ENCODE results near the gene FBXL3.

The FBXL3 gene

GRCh38 chr13:77053192-77053591 is 26.2 kb upstream of the FBXL3 start:
- Histone ChIP-seq H4K12ac (ENCODE audit: low read depth, low read length) (no peak overlapping the region), H3K9ac (ENCODE audit: low read length) (no peak overlapping the region), H3K79me2 (ENCODE audit: control insufficient read depth, insufficient read depth, low read length, poor library complexity) (no peaks in the 10 kb centered on the region), H3K4me2 (ENCODE audit: low read length) (no peak overlapping the region), H4K91ac (ENCODE audit: low read depth, low read length) (no peak overlapping the region), H3K4me1 (ENCODE audit: control insufficient read depth in 1 of 2, insufficient read depth in 2 of 2, low read length in 2 of 2) (no peaks in the 10 kb centered on the region), H3K4ac (ENCODE audit: low read depth, low read length) (no peak overlapping the region), H3K14ac (ENCODE audit: low read length) (no peak overlapping the region), H2AK5ac (ENCODE audit: low read length) (no peak overlapping the region), H3K27me3 (ENCODE audit: insufficient read depth, low read length) (no peaks in the 10 kb centered on the region), H2BK12ac (ENCODE audit: low read length) (no peak overlapping the region), H3K79me1 (ENCODE audit: low read length) (no peaks in the 10 kb centered on the region), H2AFZ (ENCODE audit: insufficient read depth, low read length, poor library complexity) (no peak overlapping the region), H3K36me3 (ENCODE audit: control insufficient read depth in 1 of 2, insufficient read depth in 2 of 2, low read length in 2 of 2) (peaks cover 4 to 8% of the 10 kb centered on the region in 2 experiments), H2BK5ac (ENCODE audit: low read depth, low read length, poor library complexity) (no peak overlapping the region), H3K9me3 (ENCODE audit: insufficient read depth, low read depth, low read length) (no peaks in the 10 kb centered on the region), H2BK120ac (ENCODE audit: insufficient read depth, low read length, poor library complexity) (no peak overlapping the region), H3K18ac (ENCODE audit: low read length) (no peak overlapping the region), H3K23ac (ENCODE audit: low read length) (no peak overlapping the region), H4K8ac (ENCODE audit: low read depth, low read length) (no peak overlapping the region), H3K27ac (ENCODE audit: low read depth, low read length) (no peak overlapping the region), H3K4me3 (ENCODE audit: low read depth, low read length) (no peak overlapping the region)
- no CpG with 5 or more reads among the region's 4 CpGs for WGBS (ENCODE audit: extremely low coverage, insufficient coverage, insufficient read length)
- DNase-seq = no peak

GRCh38 chr13:77048681-77049080 is 21.7 kb upstream of the FBXL3 start:
- no peak overlapping the region for H4K12ac ChIP-seq (ENCODE audit: low read depth, low read length)
- no CpG with 5 or more reads among the region's 4 CpGs for WGBS (ENCODE audit: extremely low coverage, insufficient coverage, insufficient read length)

DNA sequence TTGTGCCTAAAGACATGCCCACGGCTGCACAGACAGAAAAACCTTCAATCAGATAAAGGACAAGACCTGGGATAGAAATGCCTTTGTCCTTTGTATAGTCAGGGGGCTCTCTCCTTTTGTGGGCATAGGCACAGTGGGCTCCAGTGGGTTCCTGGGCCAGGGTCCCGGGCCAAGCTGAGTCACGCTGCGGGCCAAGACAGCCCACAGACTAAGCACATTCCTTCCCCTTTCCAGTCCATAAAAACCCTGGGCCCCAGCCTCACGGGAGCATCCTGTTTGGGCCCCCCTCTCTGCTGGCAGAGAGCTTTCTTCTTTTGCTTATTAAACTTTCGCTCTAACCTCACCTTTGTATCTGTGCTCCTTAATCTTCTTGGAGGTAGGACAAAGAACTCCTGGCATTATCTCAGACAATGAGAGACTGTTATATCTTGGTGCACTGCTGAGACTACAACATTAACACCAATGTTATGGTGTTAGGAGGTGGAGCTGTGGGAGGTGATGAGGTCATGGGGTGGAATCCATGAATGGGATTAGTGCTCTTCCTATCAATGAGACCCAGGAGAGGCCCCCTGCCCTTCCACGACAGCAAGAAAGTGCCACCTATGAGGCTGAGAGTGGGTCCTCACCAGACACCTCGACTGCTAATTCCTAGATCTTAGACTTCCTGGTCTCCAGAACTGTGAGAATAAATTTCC is 20.8 kb upstream of the FBXL3 start:
- Histone ChIP-seq H2BK5ac (ENCODE audit: low read depth, low read length, poor library complexity) (no peak overlapping the region), H3K36me3 (ENCODE audit: control insufficient read depth in 1 of 2, insufficient read depth in 2 of 2, low read length in 2 of 2) (peaks cover 4 to 6% of the 10 kb centered on the region in 2 experiments), H2AK5ac (ENCODE audit: low read length) (no peak overlapping the region), H4K8ac (ENCODE audit: low read depth, low read length) (no peak overlapping the region), H3K4ac (ENCODE audit: low read depth, low read length) (no peak overlapping the region), H3K79me1 (ENCODE audit: low read length) (no peaks in the 10 kb centered on the region), H3K4me2 (ENCODE audit: low read length) (no peak overlapping the region), H3K14ac (ENCODE audit: low read length) (no peak overlapping the region), H3K27ac (ENCODE audit: low read depth, low read length) (no peak overlapping the region), H4K91ac (ENCODE audit: low read depth, low read length) (no peak overlapping the region), H3K18ac (ENCODE audit: low read length) (no peak overlapping the region), H2BK12ac (ENCODE audit: low read length) (no peak overlapping the region), H3K27me3 (ENCODE audit: insufficient read depth, low read length) (no peaks in the 10 kb centered on the region), H3K9me3 (ENCODE audit: insufficient read depth, low read depth, low read length) (no peaks in the 10 kb centered on the region), H4K12ac (ENCODE audit: low read depth, low read length) (peak overlapping the region; percentile 36), H3K79me2 (ENCODE audit: control insufficient read depth, insufficient read depth, low read length, poor library complexity) (no peaks in the 10 kb centered on the region), H2BK120ac (ENCODE audit: insufficient read depth, low read length, poor library complexity) (no peak overlapping the region), H2AFZ (ENCODE audit: insufficient read depth, low read length, poor library complexity) (no peak overlapping the region), H3K4me1 (ENCODE audit: control insufficient read depth in 1 of 2, insufficient read depth in 2 of 2, low read length in 2 of 2) (no peaks in the 10 kb centered on the region), H3K9ac (ENCODE audit: low read length) (no peak overlapping the region), H3K23ac (ENCODE audit: low read length) (no peak overlapping the region), H3K4me3 (ENCODE audit: low read depth, low read length) (no peak overlapping the region)
- DNase-seq = no peak
- WGBS (ENCODE audit: extremely low coverage, insufficient coverage, insufficient read length) = no CpG with 5 or more reads among the region's 8 CpGs

More at GRCh38 chr13:77048681-77049080, 21.7 kb upstream of the FBXL3 start:
- H2AK5ac ChIP-seq (ENCODE audit: low read length) = no peak overlapping the region
- H4K91ac ChIP-seq (ENCODE audit: low read depth, low read length) = no peak overlapping the region
- no peak overlapping the region for H2BK12ac ChIP-seq (ENCODE audit: low read length)
- no peak overlapping the region for H3K4ac ChIP-seq (ENCODE audit: low read depth, low read length)
- no peaks in the 10 kb centered on the region for H3K9me3 ChIP-seq (ENCODE audit: insufficient read depth, low read depth, low read length)
- no peak for DNase-seq
- H3K14ac ChIP-seq (ENCODE audit: low read length) = no peak overlapping the region
- H2BK120ac ChIP-seq (ENCODE audit: insufficient read depth, low read length, poor library complexity) = no peak overlapping the region
- H3K36me3 ChIP-seq (ENCODE audit: control insufficient read depth in 1 of 2, insufficient read depth in 2 of 2, low read length in 2 of 2) = peaks cover 4 to 7% of the 10 kb centered on the region in 2 experiments
- no peaks in the 10 kb centered on the region for H3K27me3 ChIP-seq (ENCODE audit: insufficient read depth, low read length)
- no peak overlapping the region for H3K4me3 ChIP-seq (ENCODE audit: low read depth, low read length)
- H3K79me2 ChIP-seq (ENCODE audit: control insufficient read depth, insufficient read depth, low read length, poor library complexity) = no peaks in the 10 kb centered on the region
- no peak overlapping the region for H4K8ac ChIP-seq (ENCODE audit: low read depth, low read length)
- H3K79me1 ChIP-seq (ENCODE audit: low read length) = no peaks in the 10 kb centered on the region
- H3K4me2 ChIP-seq (ENCODE audit: low read length) = no peak overlapping the region
- H3K27ac ChIP-seq (ENCODE audit: low read depth, low read length) = no peak overlapping the region
- H3K4me1 ChIP-seq (ENCODE audit: control insufficient read depth in 1 of 2, insufficient read depth in 2 of 2, low read length in 2 of 2) = no peaks in the 10 kb centered on the region
- H2BK5ac ChIP-seq (ENCODE audit: low read depth, low read length, poor library complexity) = no peak overlapping the region
- H3K23ac ChIP-seq (ENCODE audit: low read length) = no peak overlapping the region
- H3K18ac ChIP-seq (ENCODE audit: low read length) = no peak overlapping the region
- H2AFZ ChIP-seq (ENCODE audit: insufficient read depth, low read length, poor library complexity) = no peak overlapping the region
- H3K9ac ChIP-seq (ENCODE audit: low read length) = no peak overlapping the region

DNA sequence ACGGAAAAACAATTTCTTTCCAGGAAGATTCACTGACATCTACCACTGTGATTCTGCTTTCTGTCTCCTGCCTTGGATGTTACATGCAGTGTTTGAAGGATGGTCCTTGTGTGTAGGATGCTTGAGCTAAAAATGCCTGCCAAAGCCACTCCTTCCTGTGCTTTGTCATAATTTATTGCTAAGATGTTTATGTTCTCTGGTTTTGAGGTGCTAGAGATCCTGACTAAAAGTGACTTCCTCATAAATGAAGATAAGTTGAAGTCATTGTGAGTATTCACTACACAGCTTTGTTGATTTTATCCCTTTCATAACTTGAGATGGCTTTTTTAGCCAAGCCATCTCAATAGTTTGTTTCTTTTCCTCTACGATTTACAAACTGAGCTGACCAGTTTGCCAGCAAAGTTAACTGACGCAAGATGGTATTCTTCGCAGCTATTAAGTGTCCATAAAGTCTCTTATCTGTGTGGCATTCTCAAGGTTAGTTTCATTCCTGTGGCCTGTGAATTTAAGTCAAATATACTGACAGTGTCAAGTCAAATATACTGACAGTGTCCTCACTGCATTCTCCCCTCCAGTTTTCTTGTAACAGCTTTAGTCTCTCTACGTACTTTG is 15.7 kb upstream of the FBXL3 start:
- Histone ChIP-seq H2BK5ac (ENCODE audit: low read depth, low read length, poor library complexity) (no peak overlapping the region), H3K9me3 (ENCODE audit: insufficient read depth, low read depth, low read length) (no peaks in the 10 kb centered on the region), H3K4me3 (ENCODE audit: low read depth, low read length) (no peak overlapping the region), H3K4me2 (ENCODE audit: low read length) (no peak overlapping the region), H4K12ac (ENCODE audit: low read depth, low read length) (no peak overlapping the region), H2BK12ac (ENCODE audit: low read length) (no peak overlapping the region), H3K4me1 (ENCODE audit: control insufficient read depth in 1 of 2, insufficient read depth in 2 of 2, low read length in 2 of 2) (no peaks in the 10 kb centered on the region), H3K9ac (ENCODE audit: low read length) (no peak overlapping the region), H3K36me3 (ENCODE audit: control insufficient read depth in 1 of 2, insufficient read depth in 2 of 2, low read length in 2 of 2) (peaks cover 2 to 3% of the 10 kb centered on the region in 2 experiments), H3K4ac (ENCODE audit: low read depth, low read length) (no peak overlapping the region), H4K91ac (ENCODE audit: low read depth, low read length) (no peak overlapping the region), H3K27me3 (ENCODE audit: insufficient read depth, low read length) (no peaks in the 10 kb centered on the region), H2AFZ (ENCODE audit: insufficient read depth, low read length, poor library complexity) (no peak overlapping the region), H3K23ac (ENCODE audit: low read length) (no peak overlapping the region), H3K14ac (ENCODE audit: low read length) (no peak overlapping the region), H3K79me1 (ENCODE audit: low read length) (no peaks in the 10 kb centered on the region), H3K79me2 (ENCODE audit: control insufficient read depth, insufficient read depth, low read length, poor library complexity) (no peaks in the 10 kb centered on the region), H2AK5ac (ENCODE audit: low read length) (no peak overlapping the region), H3K18ac (ENCODE audit: low read length) (no peak overlapping the region), H3K27ac (ENCODE audit: low read depth, low read length) (no peak overlapping the region), H2BK120ac (ENCODE audit: insufficient read depth, low read length, poor library complexity) (no peak overlapping the region), H4K8ac (ENCODE audit: low read depth, low read length) (no peak overlapping the region)
- WGBS (ENCODE audit: extremely low coverage, insufficient coverage, insufficient read length) = no CpG with 5 or more reads among the region's 5 CpGs
- DNase-seq = peak; percentile 56 to 80
